ENCODE results near the gene TBC1D13.
"Not testable (repeated sequence)": the region's sequence is repeated elsewhere in the genome, so short reads cannot be mapped to it uniquely, and the experiment has no call there.

TBC1D13 gene

GRCh38 chr9:128785427-128785826 is 1.6 kb upstream of the TBC1D13 start:
- DNase-seq (ENCODE audit: low spot score), result no peak

- DNase-seq (ENCODE audit: low spot score), result peak; percentile 16
Observed at GRCh38 chr9:128787659-128788058, 606 bp downstream of the TBC1D13 start.

GRCh38 chr9:128788445-128788844 is 1.4 kb downstream of the TBC1D13 start:
- DNase-seq (ENCODE audit: low spot score), result no peak

GRCh38 chr9:128790536-128790935 is 3.5 kb downstream of the TBC1D13 start:
- no peak for DNase-seq (ENCODE audit: low spot score)

GRCh38 chr9:128792134-128792533 is 5.1 kb downstream of the TBC1D13 start:
- no peak for DNase-seq (ENCODE audit: low spot score)

- no peak for DNase-seq (ENCODE audit: low spot score)
Observed at GRCh38 chr9:128792978-128793686, 6.1 kb downstream of the TBC1D13 start.

GRCh38 chr9:128794961-128795360 is 7.9 kb downstream of the TBC1D13 start:
- not testable (repeated sequence) for DNase-seq (ENCODE audit: low spot score)

- no peak for DNase-seq (ENCODE audit: low spot score)
Observed at GRCh38 chr9:128798896-128799295, 11.8 kb downstream of the TBC1D13 start.

- no peak for DNase-seq (ENCODE audit: low spot score)
Observed at GRCh38 chr9:128800061-128800460, 13.0 kb downstream of the TBC1D13 start.

GRCh38 chr9:128802482-128802881 is 15.4 kb downstream of the TBC1D13 start:
- DNase-seq (ENCODE audit: low spot score), result no peak

- no peak for DNase-seq (ENCODE audit: low spot score)
Observed at GRCh38 chr9:128805661-128806060, 18.6 kb downstream of the TBC1D13 start.

- DNase-seq (ENCODE audit: low spot score), result no peak
Observed at GRCh38 chr9:128807827-128808226, 20.8 kb downstream of the TBC1D13 start.

- no peak for DNase-seq (ENCODE audit: low spot score)
Observed at GRCh38 chr9:128808543-128808942, 21.5 kb downstream of the TBC1D13 start.

GRCh38 chr9:128809036-128809599 is 22.1 kb downstream of the TBC1D13 start:
- no peak for DNase-seq (ENCODE audit: low spot score)

- DNase-seq (ENCODE audit: low spot score), result no peak
Observed at GRCh38 chr9:128809831-128810230, 22.8 kb downstream of the TBC1D13 start.

- DNase-seq (ENCODE audit: low spot score), result no peak
Observed at GRCh38 chr9:128810873-128811272, 23.8 kb downstream of the TBC1D13 start.

GRCh38 chr9:128818099-128818838 is 31.2 kb downstream of the TBC1D13 start, which contains the start of gene ENDOG:
TSS of gene ENDOG (plus strand) at chr9:128818500. CDS start at chr9:128818685, 185 bp downstream.
- DNase-seq (ENCODE audit: low spot score), result peak; percentile 97

GRCh38 chr9:128818839-128819715 is 32.0 kb downstream of the TBC1D13 start:
- DNase-seq (ENCODE audit: low spot score), result peak; percentile 17

GRCh38 chr9:128819716-128820664 is 32.9 kb downstream of the TBC1D13 start:
- DNase-seq (ENCODE audit: low spot score), result no peak

- no peak for DNase-seq (ENCODE audit: low spot score)
Observed at GRCh38 chr9:128820665-128821583, 33.9 kb downstream of the TBC1D13 start.
